Measurements from ENCODE around the gene PCDHGA8.

DNA sequence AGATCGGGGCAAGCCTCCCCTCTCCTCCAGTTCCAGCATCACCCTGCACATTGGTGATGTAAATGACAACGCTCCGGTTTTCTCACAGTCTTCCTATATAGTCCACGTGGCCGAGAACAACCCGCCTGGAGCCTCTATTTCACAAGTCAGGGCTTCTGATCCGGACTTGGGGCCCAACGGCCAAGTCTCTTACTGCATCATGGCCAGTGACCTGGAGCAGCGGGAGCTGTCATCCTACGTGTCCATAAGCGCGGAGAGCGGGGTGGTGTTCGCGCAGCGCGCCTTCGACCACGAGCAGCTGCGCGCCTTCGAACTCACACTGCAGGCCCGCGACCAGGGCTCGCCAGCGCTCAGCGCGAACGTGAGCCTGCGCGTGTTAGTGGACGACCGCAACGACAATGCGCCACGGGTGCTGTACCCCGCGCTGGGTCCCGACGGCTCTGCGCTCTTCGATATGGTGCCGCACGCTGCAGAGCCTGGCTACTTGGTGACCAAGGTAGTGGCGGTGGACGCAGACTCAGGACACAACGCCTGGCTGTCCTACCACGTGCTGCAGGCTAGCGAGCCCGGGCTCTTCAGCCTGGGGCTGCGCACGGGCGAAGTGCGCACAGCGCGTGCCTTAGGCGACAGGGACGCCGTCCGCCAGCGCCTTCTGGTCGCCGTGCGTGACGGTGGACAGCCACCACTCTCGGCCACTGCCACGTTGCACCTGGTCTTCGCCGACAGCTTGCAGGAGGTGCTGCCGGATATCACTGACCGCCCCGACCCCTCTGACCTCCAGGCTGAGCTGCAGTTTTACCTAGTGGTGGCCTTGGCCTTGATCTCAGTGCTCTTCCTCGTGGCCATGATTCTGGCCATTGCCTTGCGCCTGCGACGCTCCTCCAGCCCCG, 3.0 kb upstream of the PCDHGA8 start:
- TF ChIP-seq CTCF (conservative IDR thresholded peaks at IDR 0.05; ENCODE audit: low read length): no peak
- no peak for TF ChIP-seq EZH2phosphoT487 (IDR thresholded peaks at IDR 0.05; ENCODE audit: borderline replicate concordance, low read depth, low read length)
